ENCODE data around the gene WIPI1. TPM values are rescaled to one million over a fixed set of nuclear protein-coding genes. Genes with fewer than 3 reads are reported as not detected.

WIPI1 gene
- total and polyA plus RNA-seq, 9 of the 15 experiments (the other 6 are each of a cell fraction or from before 2014, with no cell fraction given): 3.7 to 23.5 (median 11.8) TPM

- in situ Hi-C loops (cut with MboI): loop anchor here (5.0 to 25.0 kb wide), 3 partner anchors 206 to 506 kb away; no protein-coding TSS in a partner anchor
Measured at GRCh38 chr17:68468334-68468733, 11.0 kb upstream of the WIPI1 start.

More at GRCh38 chr17:68468334-68468733, 11.0 kb upstream of the WIPI1 start:
- FAIRE-seq (no peak), ATAC-seq (no peak), DNase-seq (ENCODE audit: extremely low read depth in 1 of 4, low spot score in 3 of 4) (no peak)
- Histone ChIP-seq H3K4me2 (ENCODE audit: insufficient read depth, low read length) (no peak overlapping the region), H3K27ac (ENCODE audit: extremely low read depth, low read depth, low read length) (no peak overlapping the region), H3K4me1 (replicated peaks in 1 of 2; ENCODE audit: control insufficient read depth in 2 of 2, insufficient read depth in 2 of 2, low read length in 2 of 2) (no peaks in the 10 kb centered on the region), H3K9me1 (ENCODE audit: control insufficient read depth, insufficient read depth, low read length) (no peaks in the 10 kb centered on the region), H3K79me2 (ENCODE audit: control insufficient read depth, insufficient read depth, low read length) (no peaks in the 10 kb centered on the region), H3K27me3 (ENCODE audit: control insufficient read depth in 2 of 2, insufficient read depth in 2 of 2, low read length in 2 of 2) (peaks cover 0 to 12% of the 10 kb centered on the region in 2 experiments; a peak in 1 of 5 replicates), H3K4me3 (no peak overlapping the region), H3K9me3 (replicated peaks; ENCODE audit: control insufficient read depth, insufficient read depth, low read depth, low read length) (no peaks in the 10 kb centered on the region), H4K20me1 (replicated peaks; ENCODE audit: control insufficient read depth, insufficient read depth, low read length) (no peaks in the 10 kb centered on the region), H3K9ac (ENCODE audit: insufficient read depth in 1 of 2, low read depth in 2 of 2, low read length in 2 of 2) (no peak overlapping the region), H3K36me3 (ENCODE audit: control insufficient read depth, insufficient read depth, low read length) (no peaks in the 10 kb centered on the region), H2AFZ (ENCODE audit: low read depth, low read length) (no peak overlapping the region)
- POLR2A ChIA-PET: interaction anchor here (0.8 to 1.0 kb wide), 2 partner anchors 8 to 10 kb away, joined by 3 to 7 read pairs; no protein-coding TSS in a partner anchor
- TF ChIP-seq SMARCE1 (IDR thresholded peaks at IDR 0.05) (no peak), C11orf30 (IDR thresholded peaks at IDR 0.05; ENCODE audit: low read depth) (no peak), XRCC4 (IDR thresholded peaks at IDR 0.05; ENCODE audit: extremely low read depth, insufficient read depth, insufficient read length) (no peak), ZNF764 (CRISPR knock-in tag; IDR thresholded peaks at IDR 0.05; ENCODE audit: low read depth) (no peak), ATF4 (CRISPR knock-in tag; IDR thresholded peaks at IDR 0.05) (no peak)
- TF ChIP-seq, protein P1, sequence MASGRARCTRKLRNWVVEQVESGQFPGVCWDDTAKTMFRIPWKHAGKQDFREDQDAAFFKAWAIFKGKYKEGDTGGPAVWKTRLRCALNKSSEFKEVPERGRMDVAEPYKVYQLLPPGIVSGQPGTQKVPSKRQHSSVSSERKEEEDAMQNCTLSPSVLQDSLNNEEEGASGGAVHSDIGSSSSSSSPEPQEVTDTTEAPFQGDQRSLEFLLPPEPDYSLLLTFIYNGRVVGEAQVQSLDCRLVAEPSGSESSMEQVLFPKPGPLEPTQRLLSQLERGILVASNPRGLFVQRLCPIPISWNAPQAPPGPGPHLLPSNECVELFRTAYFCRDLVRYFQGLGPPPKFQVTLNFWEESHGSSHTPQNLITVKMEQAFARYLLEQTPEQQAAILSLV (tag; IDR thresholded peaks at IDR 0.05): no peak
- intact Hi-C loops (cut with micrococcal nuclease): loop anchor here (5.0 kb wide), 1 partner anchor 144 kb away; no protein-coding TSS in a partner anchor
- WGBS (ENCODE audit: insufficient coverage, low coverage, missing lambda C conversion rate): 1% methylated on average over 5 of the region's 5 CpGs
- BruUV-seq (replicated peaks): no TSS peak
- CTCF ChIA-PET (ENCODE audit: low intra/inter-chr PET ratio): interaction anchor here (1.1 kb wide), 1 partner anchor 268 kb away, joined by 3 read pairs; no protein-coding TSS in a partner anchor

Measured in K562 (cell line).